K562 (cell line): ENCODE results near the gene CCDC9B. TPM values are rescaled to one million over a fixed set of nuclear protein-coding genes. Genes with fewer than 3 reads are reported as not detected.

Source experiments
- ATAC-seq: fragments of 200-7000 bp; cut with Tn5 transposase; 3 replicates; pipeline ENCODE4 v1.9.1; 2020; ENCODE audit warnings: moderate library complexity
- BruUV-seq: library from RNA; stranded (reverse); fragments of 400-500 nt; replicated peaks from 2 replicates; lab custom pipeline; 2021; lab: Mats Ljungman, UMichigan
- CTCF ChIA-PET: fragments of 300-600 bp; formaldehyde crosslinking; extraction: SDS; loops from one replicate; lab custom pipeline; 2021; ENCODE audit warnings: low intra/inter-chr PET ratio; lab: Yijun Ruan, JAX
- POLR2A ChIA-PET: fragments of 300-600, 350-650 bp; sonication (Branson Sonifier 250); formaldehyde crosslinking; extraction: SDS; loops from one replicate; lab custom pipeline; 2021; ENCODE audit warnings: antibody characterized with exemption, inconsistent platforms; lab: Yijun Ruan, JAX
- DNase-seq, 4 experiments: peaks; one replicate each; pipeline versions ENCODE4 v3.0.0 to v3.0.0-alpha.2; 2011 to 2018; ENCODE audit warnings: low spot score in 3 of 4, mixed read lengths in 3 of 4; ENCODE audit errors: extremely low read depth in 1 of 4
- FAIRE-seq: peaks from 2 replicates; lab custom pipeline; 2011; peaks lifted over from hg19 to GRCh38; lab: Jason Lieb, UNC
- H2AFZ ChIP-seq: 2 replicates; pipeline ENCODE4 v1.6.0; 2011; ENCODE audit warnings: low read depth, low read length, control low read depth, inconsistent platforms
- H3K27ac ChIP-seq: fragments of 200-600 bp; 3 replicates; pipeline ENCODE4 v1.8.0; 2011; ENCODE audit warnings: low read depth, mild to moderate bottlenecking, control low read depth, inconsistent platforms, low read length, moderate library complexity, mixed read lengths; ENCODE audit errors: extremely low read depth
- H3K27me3 ChIP-seq, 2 experiments: fragments of 300-600 bp in 1 of 2; 2 replicates in 1 of 2; 3 replicates in 1 of 2; pipeline versions ENCODE4 v1.6.0 to v1.8.0; 2011; ENCODE audit warnings: inconsistent platforms in 2 of 2, low read length in 2 of 2, mild to moderate bottlenecking in 1 of 2, mixed read lengths in 1 of 2, moderate library complexity in 1 of 2; ENCODE audit not compliant: control insufficient read depth in 2 of 2, insufficient read depth in 2 of 2
- H3K36me3 ChIP-seq: fragments of 300-600 bp; 3 replicates; pipeline ENCODE4 v1.8.0; 2011; ENCODE audit warnings: mild to moderate bottlenecking, low read length, inconsistent platforms; ENCODE audit not compliant: control insufficient read depth, insufficient read depth
- H3K4me1 ChIP-seq, 2 experiments: fragments of 200-600 bp in 1 of 2; replicated peaks in 1 of 2; 2 replicates in 1 of 2; 3 replicates in 1 of 2; pipeline versions ENCODE4 v1.5.1 to v1.8.0; 2011; ENCODE audit warnings: inconsistent platforms in 2 of 2, low read length in 2 of 2, mild to moderate bottlenecking in 1 of 2, mixed read lengths in 1 of 2, moderate library complexity in 1 of 2; ENCODE audit not compliant: control insufficient read depth in 2 of 2, insufficient read depth in 2 of 2
- H3K4me2 ChIP-seq: 2 replicates; pipeline ENCODE4 v1.6.1; 2011; ENCODE audit warnings: low read length, control low read depth, inconsistent platforms, mixed read lengths; ENCODE audit not compliant: insufficient read depth
- H3K4me3 ChIP-seq: fragments of 200-600 bp; sonication (generic), shearing (Covaris generic); 2 replicates; pipeline ENCODE4 v1.5.1; 2016; ENCODE audit warnings: control low read depth, inconsistent platforms
- H3K79me2 ChIP-seq: fragments of 200-600 bp; 3 replicates; pipeline ENCODE4 v1.8.0; 2011; ENCODE audit warnings: low read length, inconsistent platforms; ENCODE audit not compliant: control insufficient read depth, insufficient read depth
- H3K9ac ChIP-seq, 2 experiments: 2 replicates each; pipeline versions ENCODE4 v1.6.0 to v1.6.1; 2011; ENCODE audit warnings: low read depth in 2 of 2, low read length in 2 of 2, control low read depth in 1 of 2, inconsistent platforms in 1 of 2, mild to moderate bottlenecking in 1 of 2, mixed read lengths in 1 of 2; ENCODE audit not compliant: insufficient read depth in 1 of 2
- H3K9me1 ChIP-seq: one replicate; pipeline ENCODE4 v1.6.0; 2011; ENCODE audit warnings: inconsistent platforms, mild to moderate bottlenecking, low read length, moderate library complexity; ENCODE audit not compliant: control insufficient read depth, insufficient read depth
- H3K9me3 ChIP-seq: replicated peaks from 2 replicates; pipeline ENCODE4 v1.5.1; 2011; ENCODE audit warnings: low read depth, low read length, inconsistent platforms; ENCODE audit not compliant: control insufficient read depth, insufficient read depth
- H4K20me1 ChIP-seq: replicated peaks from 2 replicates; pipeline ENCODE4 v1.6.1; 2011; ENCODE audit warnings: low read length, inconsistent platforms, mixed read lengths; ENCODE audit not compliant: control insufficient read depth, insufficient read depth
- ATF3 ChIP-seq, 2 experiments: fragments of 450-650 bp in 1 of 2; sonication (generic) in 1 of 2; formaldehyde crosslinking in 1 of 2; IDR thresholded peaks in 1 of 2; conservative IDR thresholded peaks in 1 of 2; 2 replicates each; pipeline versions ENCODE4 v1.6.1 to v1.8.1; 2016 to 2023; ENCODE audit warnings: mild to moderate bottlenecking in 2 of 2, moderate library complexity in 2 of 2, inconsistent platforms in 1 of 2, missing genetic modification reagents in 1 of 2
- CC2D1A ChIP-seq: fragments of 450-650 bp; IDR thresholded peaks from 2 replicates; pipeline ENCODE4 v1.6.1; 2017; ENCODE audit warnings: mild to moderate bottlenecking
- CTCFL ChIP-seq: IDR thresholded peaks from 2 replicates; pipeline ENCODE4 v1.6.1; 2011; ENCODE audit warnings: borderline replicate concordance, low read depth, mild to moderate bottlenecking, moderate library complexity, low read length; ENCODE audit not compliant: insufficient read depth, poor library complexity, severe bottlenecking
- E2F6 ChIP-seq, 2 experiments: IDR thresholded peaks; 2 replicates each; pipeline ENCODE4 v1.6.1; 2011; ENCODE audit warnings: borderline replicate concordance in 1 of 2, control low read depth in 1 of 2, low read depth in 1 of 2, low read length in 1 of 2, mild to moderate bottlenecking in 1 of 2, mixed read lengths in 1 of 2, moderate library complexity in 1 of 2; ENCODE audit not compliant: insufficient read depth in 1 of 2, insufficient read length in 1 of 2, poor library complexity in 1 of 2, severe bottlenecking in 1 of 2; ENCODE audit errors: extremely low read depth in 1 of 2
- HMG20A ChIP-seq: fragments of 450-650 bp; formaldehyde crosslinking; conservative IDR thresholded peaks from 2 replicates; pipeline ENCODE4 v1.4.0; 2020; ENCODE audit warnings: mild to moderate bottlenecking, mixed read lengths
- HNRNPK ChIP-seq: fragments of 200-400 bp; formaldehyde crosslinking; IDR thresholded peaks from one replicate; pipeline ENCODE4 v1.6.1; 2018; ENCODE audit warnings: mild to moderate bottlenecking, low read depth, low read length; ENCODE audit not compliant: poor library complexity, severe bottlenecking
- LARP7 ChIP-seq: fragments of 450-650 bp; IDR thresholded peaks from 2 replicates; pipeline ENCODE4 v1.6.1; 2016
- OTX1 ChIP-seq: fragments of 450-650 bp; formaldehyde crosslinking; IDR thresholded peaks from 2 replicates; pipeline ENCODE4 v1.4.0; 2022; ENCODE audit warnings: mild to moderate bottlenecking
- POLR2AphosphoS2 ChIP-seq: IDR thresholded peaks from 2 replicates; pipeline ENCODE4 v1.6.1; 2012; ENCODE audit warnings: low read length, improper control_type of control experiment
- PTRF ChIP-seq: fragments of 450-650 bp; IDR thresholded peaks from 2 replicates; pipeline ENCODE4 v1.6.1; 2016; ENCODE audit warnings: mild to moderate bottlenecking, missing genetic modification characterization, missing compliant biosample characterization
- RBM34 ChIP-seq: fragments of 200-400 bp; formaldehyde crosslinking; IDR thresholded peaks from 2 replicates; pipeline ENCODE4 v1.6.1; 2018; ENCODE audit warnings: low read length, borderline replicate concordance; ENCODE audit not compliant: insufficient read depth
- SIX5 ChIP-seq, 2 experiments: IDR thresholded peaks; 2 replicates each; pipeline ENCODE4 v1.6.1; 2011; ENCODE audit warnings: low read length in 2 of 2, borderline replicate concordance in 1 of 2, low read depth in 1 of 2, mild to moderate bottlenecking in 1 of 2, moderate library complexity in 1 of 2; ENCODE audit not compliant: insufficient read depth in 1 of 2
- TAF1 ChIP-seq: IDR thresholded peaks from 2 replicates; pipeline ENCODE4 v1.6.1; 2011; ENCODE audit warnings: mild to moderate bottlenecking, low read length, moderate library complexity; ENCODE audit not compliant: insufficient read depth, control insufficient read depth, severe bottlenecking; ENCODE audit errors: extremely low read depth
- YBX1 ChIP-seq: fragments of 450-650 bp; IDR thresholded peaks from 2 replicates; pipeline ENCODE4 v1.7.1; 2016; ENCODE audit warnings: mild to moderate bottlenecking
- ZNF561 ChIP-seq: fragments of 450-650 bp; formaldehyde crosslinking; conservative IDR thresholded peaks from 2 replicates; pipeline ENCODE4 v1.4.0; 2020; ENCODE audit warnings: mild to moderate bottlenecking, moderate library complexity
- WGBS: fragments of 100-300 bp; shearing (Covaris generic); methylation state at CpG from one replicate; pipeline ENCODE4 v1.1.6; 2016; ENCODE audit warnings: low coverage, mixed read lengths; ENCODE audit not compliant: insufficient coverage; ENCODE audit errors: missing lambda C conversion rate; 5-methylcytosine and 5-hydroxymethylcytosine counted together
- in situ Hi-C: fragments of 300-500 bp; cut with MboI; formaldehyde crosslinking; loops from 4 replicates; pipeline ENCODE4 v1.15.0; 2018; ENCODE audit warnings: inconsistent platforms, mixed read lengths
- intact Hi-C: fragments of 100-400 bp; cut with micrococcal nuclease; formaldehyde crosslinking; loops from 2 replicates; pipeline ENCODE4 v1.14.2; 2022
- polyA plus RNA-seq, 8 experiments: library from polyadenylated mRNA; depleted of rRNA in 4 of 8; stranded (reverse) in 5 of 8; unstranded in 3 of 8; fragments of >200 nt; fragmentation: Nextera tagmentation in 2 of 8; fragmentation: Illumina TruSeq in 1 of 8; extraction: Ambion mirVana in 2 of 8; extraction: Trizol in 1 of 8; gene quantifications; 2 replicates each; pipeline versions ENCODE4 v1.2.1 to v1.2.3, GENCODE V29; 2011 to 2014; ENCODE audit warnings: inconsistent platforms in 1 of 8, missing spikeins in 1 of 8
- total RNA-seq, 7 experiments: library from RNA; depleted of rRNA in 6 of 7; stranded (reverse); fragments of >200 nt in 6 of 7; fragmentation: Illumina TruSeq in 2 of 7; extraction: Trizol in 2 of 7; gene quantifications; 2 replicates each; pipeline versions ENCODE4 v1.2.1 to v1.2.3, GENCODE V29; 2011 to 2021; ENCODE audit warnings: low replicate concordance in 1 of 7

CCDC9B gene
- total and polyA plus RNA-seq, 9 of the 15 experiments (the other 6 are each of a cell fraction or from before 2014, with no cell fraction given), result 0.01 to 0.47 (median 0.15) TPM; not detected in 1

GRCh38 chr15:40382580-40383456 lies 42.1 kb upstream of the CCDC9B start, which contains the start of gene KNSTRN:
TSS of gene KNSTRN (plus strand) at chr15:40382721. CDS start at chr15:40382836, 115 bp downstream.
- Histone ChIP-seq H3K79me2 (peaks cover 31% of the 10 kb centered on the region), H3K27ac (peak within 1 kb of the TSS; percentile 71), H3K9me1 (peaks cover 5% of the 10 kb centered on the region), H3K27me3 (no peaks in the 10 kb centered on the region), H3K4me2 (peak within 1 kb of the TSS; percentile 84), H4K20me1 (no peaks in the 10 kb centered on the region), H2AFZ (peak within 1 kb of the TSS; percentile 99), H3K36me3 (peaks cover 35% of the 10 kb centered on the region), H3K4me3 (peak within 1 kb of the TSS; percentile 85), H3K9ac (peak within 1 kb of the TSS; percentile 84 to 95), H3K9me3 (no peaks in the 10 kb centered on the region), H3K4me1 (peaks cover 21 to 30% of the 10 kb centered on the region in 2 experiments; a peak in 4 of 5 replicates)
- ChIA-PET POLR2A (interaction anchor here (0.7 to 1.5 kb wide), 10 partner anchors 8 to 534 kb away, joined by 3 to 13 read pairs (median 3); partner anchors contain the start of gene DISP2), CTCF (interaction anchor here (0.5 kb wide), 1 partner anchor 85 kb away, joined by 3 read pairs; no protein-coding TSS in a partner anchor)
- intact Hi-C loops, result no loop called here
- WGBS, result 2% methylated on average over 56 of the region's 57 CpGs
- in situ Hi-C loops, result no loop called here
- DNase-seq (peak; percentile 90 to 96 (median 92)), ATAC-seq (peak; percentile 97), FAIRE-seq (peak; percentile 91)
- TSS peak; percentile 79 for BruUV-seq
- TF ChIP-seq ATF3 (IDR thresholded peaks at IDR 0.05), result peak; percentile 71
- TF ChIP-seq ATF3 (CRISPR knock-in tag; conservative IDR thresholded peaks at IDR 0.05), result 0 out of 2 replicates have a peak, but pooled peaks have one; percentile 69
- no peak for TF ChIP-seq HNRNPK
- no peak for TF ChIP-seq OTX1 (CRISPR knock-in tag)
- TF ChIP-seq SIX5 (IDR thresholded peaks at IDR 0.05; ENCODE audit: borderline replicate concordance in 1 of 2, insufficient read depth in 1 of 2, low read depth in 1 of 2, low read length in 2 of 2), result peak; percentile 56 to 80
- no peak for TF ChIP-seq HMG20A
- no peak for TF ChIP-seq LARP7
- TF ChIP-seq PTRF (tag), result no peak
- TF ChIP-seq CTCFL, result no peak
- TF ChIP-seq E2F6 (IDR thresholded peaks at IDR 0.05; ENCODE audit: borderline replicate concordance in 1 of 2, extremely low read depth in 1 of 2, insufficient read depth in 1 of 2, insufficient read length in 1 of 2, low read depth in 1 of 2, low read length in 1 of 2, poor library complexity in 1 of 2, severe bottlenecking in 1 of 2), result peak in 1 of 2 experiments; percentile 20
- peak; percentile 93 for TF ChIP-seq TAF1
- peak; percentile 33; the same call in 1 of the 2 replicates for TF ChIP-seq CC2D1A
- TF ChIP-seq POLR2AphosphoS2, result no peak
- no peak for TF ChIP-seq RBM34
- no peak for TF ChIP-seq YBX1
- TF ChIP-seq ZNF561, result no peak
